ENCODE data around the gene GOLGA2. TPM values are rescaled to one million over a fixed set of nuclear protein-coding genes. Genes with fewer than 3 reads are reported as not detected.

The GOLGA2 gene
- polyA plus RNA-seq, 1 experiment: 112 TPM

DNA sequence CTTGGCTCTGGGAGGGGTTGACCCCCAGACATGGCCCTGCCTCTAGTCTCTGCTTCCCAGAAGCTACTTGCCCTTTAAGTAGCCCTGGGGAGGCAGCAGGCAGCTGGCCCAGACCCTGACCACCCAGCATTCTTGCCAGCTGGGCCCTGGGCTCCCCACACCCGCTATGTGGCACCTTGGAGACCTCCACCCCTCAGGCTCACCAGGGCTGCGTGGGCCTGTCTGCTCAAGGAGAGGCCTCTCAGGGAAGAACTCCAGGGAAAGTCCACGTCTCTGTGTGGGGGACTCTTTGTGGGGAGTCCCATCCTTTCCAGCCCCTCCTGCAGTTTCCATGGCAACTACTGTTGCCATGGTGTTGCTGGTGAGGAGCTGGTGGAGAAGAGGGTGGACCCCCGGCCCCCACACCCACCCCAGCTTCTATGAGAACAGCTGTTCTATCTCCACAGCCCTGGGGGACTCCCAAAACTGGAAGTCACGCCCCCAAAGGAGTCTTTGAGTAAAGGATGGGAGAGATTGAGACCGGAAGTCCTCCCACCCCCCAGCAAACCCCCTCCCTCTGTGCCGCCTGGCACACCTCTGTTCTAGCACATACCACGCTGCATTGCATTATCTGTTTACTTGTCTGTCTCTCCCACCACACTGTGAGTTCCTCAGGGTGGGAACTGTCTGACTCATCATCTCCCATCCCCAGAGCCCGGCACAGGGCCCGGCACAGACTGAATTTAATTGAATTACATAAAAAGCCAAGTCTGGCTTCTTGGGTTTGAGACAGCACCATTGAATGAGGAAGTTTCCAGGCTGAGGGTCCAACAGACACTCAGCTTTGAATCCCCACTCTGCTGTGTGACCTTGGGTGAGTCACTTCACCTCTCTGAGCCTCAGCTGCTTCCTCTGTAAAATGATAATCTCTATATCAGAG lies 60.1 kb downstream of the GOLGA2 start:
- peak; percentile 47 for DNase-seq (ENCODE audit: low read depth, low spot score)
- no peak overlapping the region for H3K4me3 ChIP-seq (ENCODE audit: low read depth, low read length)
- H3K9me3 ChIP-seq (ENCODE audit: control insufficient read depth, insufficient read depth, low read length): no peaks in the 10 kb centered on the region; the same call in 1 of the 2 replicates
- ChIA-PET CTCF (no interaction called here), POLR2A (interaction anchor here (1.0 to 1.7 kb wide), 2 partner anchors 9 to 60 kb away, joined by 3 to 7 read pairs; partner anchors contain the start of genes GOLGA2 and SWI5)
- TF ChIP-seq, protein P1, sequence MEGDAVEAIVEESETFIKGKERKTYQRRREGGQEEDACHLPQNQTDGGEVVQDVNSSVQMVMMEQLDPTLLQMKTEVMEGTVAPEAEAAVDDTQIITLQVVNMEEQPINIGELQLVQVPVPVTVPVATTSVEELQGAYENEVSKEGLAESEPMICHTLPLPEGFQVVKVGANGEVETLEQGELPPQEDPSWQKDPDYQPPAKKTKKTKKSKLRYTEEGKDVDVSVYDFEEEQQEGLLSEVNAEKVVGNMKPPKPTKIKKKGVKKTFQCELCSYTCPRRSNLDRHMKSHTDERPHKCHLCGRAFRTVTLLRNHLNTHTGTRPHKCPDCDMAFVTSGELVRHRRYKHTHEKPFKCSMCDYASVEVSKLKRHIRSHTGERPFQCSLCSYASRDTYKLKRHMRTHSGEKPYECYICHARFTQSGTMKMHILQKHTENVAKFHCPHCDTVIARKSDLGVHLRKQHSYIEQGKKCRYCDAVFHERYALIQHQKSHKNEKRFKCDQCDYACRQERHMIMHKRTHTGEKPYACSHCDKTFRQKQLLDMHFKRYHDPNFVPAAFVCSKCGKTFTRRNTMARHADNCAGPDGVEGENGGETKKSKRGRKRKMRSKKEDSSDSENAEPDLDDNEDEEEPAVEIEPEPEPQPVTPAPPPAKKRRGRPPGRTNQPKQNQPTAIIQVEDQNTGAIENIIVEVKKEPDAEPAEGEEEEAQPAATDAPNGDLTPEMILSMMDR (IDR thresholded peaks at IDR 0.05; ENCODE audit: low read depth, low read length): no peak
- peak overlapping the region; percentile 68 for H3K27ac ChIP-seq (ENCODE audit: low read depth, low read length)
- H3K27me3 ChIP-seq (ENCODE audit: control insufficient read depth, insufficient read depth, low read length): no peaks in the 10 kb centered on the region

DNA sequence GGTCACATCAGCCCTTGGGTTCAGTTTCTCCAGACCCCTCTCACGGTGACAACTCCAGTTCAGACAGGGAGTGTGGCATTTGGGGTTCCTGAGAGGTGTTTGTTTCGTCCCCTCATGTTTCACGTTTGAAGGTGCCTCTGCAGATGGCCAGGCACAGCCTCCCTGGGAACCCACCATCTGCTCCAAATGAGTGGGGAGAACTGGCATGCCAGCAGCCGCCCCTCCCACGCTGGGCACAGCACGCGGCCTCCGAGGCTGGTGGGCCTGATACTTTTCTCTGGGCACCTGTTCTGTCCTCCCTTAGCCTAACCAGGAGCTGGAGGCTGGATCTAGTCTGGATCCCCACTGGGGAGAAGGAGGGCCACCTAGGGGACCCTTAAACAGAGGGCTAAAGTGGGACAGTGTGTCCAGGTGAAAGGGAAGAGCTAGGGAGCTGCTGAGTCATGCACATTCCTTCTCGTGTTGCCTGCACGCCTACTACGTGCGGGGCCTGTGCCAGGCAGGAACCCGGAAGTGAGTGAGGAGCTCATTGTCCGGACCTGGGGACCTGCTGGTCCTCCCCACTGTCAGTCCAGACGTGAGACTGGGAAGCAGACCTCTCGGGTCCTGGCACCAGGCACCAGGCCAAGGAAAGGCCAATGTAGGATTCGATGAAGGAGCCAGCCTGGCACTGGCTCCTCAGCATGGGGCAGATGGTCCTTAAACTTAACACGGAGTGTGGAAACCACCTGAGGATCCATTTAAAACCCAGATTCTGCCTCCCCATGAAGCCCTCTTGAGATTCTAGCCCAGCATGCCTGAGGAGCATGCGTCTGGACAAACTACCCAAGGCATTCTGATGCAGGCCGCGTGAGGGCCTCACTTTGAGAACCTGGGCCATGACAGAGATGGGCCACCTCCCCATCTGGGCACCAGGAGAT lies 61.0 kb downstream of the GOLGA2 start:
- Histone ChIP-seq H3K4me3 (ENCODE audit: low read depth, low read length) (no peak overlapping the region), H3K9me3 (ENCODE audit: control insufficient read depth, insufficient read depth, low read length) (no peaks in the 10 kb centered on the region; the same call in 1 of the 2 replicates), H3K27ac (ENCODE audit: low read depth, low read length) (peak overlapping the region; percentile 68), H3K27me3 (ENCODE audit: control insufficient read depth, insufficient read depth, low read length) (no peaks in the 10 kb centered on the region)
- no peak for DNase-seq (ENCODE audit: low read depth, low spot score)
- CTCF ChIA-PET: no interaction called here
- TF ChIP-seq, protein P1 (IDR thresholded peaks at IDR 0.05; ENCODE audit: low read depth, low read length): no peak
- POLR2A ChIA-PET: no interaction called here

DNA sequence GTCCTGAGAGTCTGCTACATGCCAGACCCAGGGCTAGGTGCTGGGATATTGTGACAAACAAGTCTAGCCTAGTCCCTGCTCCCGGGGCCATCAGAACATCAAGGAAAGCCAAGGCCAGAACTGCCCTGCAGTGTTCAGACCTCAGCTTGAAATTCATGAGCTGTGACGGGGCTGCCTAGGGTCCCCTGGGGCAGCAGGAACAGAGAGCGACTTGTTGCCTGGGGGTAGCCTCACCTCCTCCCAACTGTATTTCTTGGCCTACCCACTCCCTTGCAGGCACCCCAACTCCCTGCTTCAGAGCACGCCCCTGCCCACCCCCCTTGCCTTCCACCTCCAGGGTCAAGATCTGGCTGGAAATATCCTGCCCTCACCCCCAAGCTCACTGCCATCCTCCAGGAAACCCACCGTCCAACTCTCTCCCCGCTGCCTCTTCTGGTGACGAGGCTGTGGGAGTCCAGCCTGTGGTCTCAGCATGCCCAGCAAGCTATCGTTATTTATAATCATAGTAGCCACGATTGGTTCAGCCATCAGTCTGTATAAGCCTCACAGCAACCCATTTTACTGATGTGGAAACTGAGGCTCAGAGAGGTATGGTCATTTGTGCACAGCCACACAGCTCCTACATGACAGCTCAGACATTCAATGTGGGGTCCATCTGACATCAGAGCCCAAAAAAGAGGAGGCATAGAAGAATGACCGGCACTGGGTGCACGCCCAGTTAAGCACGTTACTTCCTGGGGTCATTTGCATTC lies 61.9 kb downstream of the GOLGA2 start:
- POLR2A ChIA-PET: no interaction called here

DNA sequence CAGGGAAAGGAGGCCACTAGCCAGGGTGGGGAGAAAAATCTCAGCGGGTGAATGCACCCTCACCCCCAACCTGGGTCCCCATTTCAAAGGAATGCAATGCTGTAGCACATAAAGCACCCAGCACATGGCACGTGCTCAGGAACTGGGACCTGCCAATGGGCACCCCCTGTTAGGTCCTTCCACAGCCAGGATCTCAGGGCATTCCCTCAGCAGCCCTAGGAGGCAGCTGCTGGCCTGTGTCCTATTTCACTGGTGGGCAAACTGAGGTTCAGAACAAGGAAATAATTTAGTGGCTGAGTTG lies 63.9 kb downstream of the GOLGA2 start:
- H3K4me3 ChIP-seq (ENCODE audit: low read depth, low read length): no peak overlapping the region
- no peaks in the 10 kb centered on the region for H3K9me3 ChIP-seq (ENCODE audit: control insufficient read depth, insufficient read depth, low read length)
- TF ChIP-seq, protein P1 (IDR thresholded peaks at IDR 0.05; ENCODE audit: low read depth, low read length): no peak
- no peaks in the 10 kb centered on the region for H3K27me3 ChIP-seq (ENCODE audit: control insufficient read depth, insufficient read depth, low read length)
- H3K27ac ChIP-seq (ENCODE audit: low read depth, low read length): no peak overlapping the region
- ChIA-PET POLR2A (interaction anchor here (0.8 kb wide), 1 partner anchor 87 kb away, joined by 3 read pairs; no protein-coding TSS in a partner anchor), CTCF (no interaction called here)
- no peak for DNase-seq (ENCODE audit: low read depth, low spot score)

More for the DNA sequence above, 61.9 kb downstream of the GOLGA2 start:
- no peak for DNase-seq (ENCODE audit: low read depth, low spot score)
- Histone ChIP-seq H3K4me3 (ENCODE audit: low read depth, low read length) (no peak overlapping the region), H3K9me3 (ENCODE audit: control insufficient read depth, insufficient read depth, low read length) (no peaks in the 10 kb centered on the region; the same call in 1 of the 2 replicates), H3K27ac (ENCODE audit: low read depth, low read length) (no peak overlapping the region), H3K27me3 (ENCODE audit: control insufficient read depth, insufficient read depth, low read length) (no peaks in the 10 kb centered on the region)
- TF ChIP-seq, protein P1 (IDR thresholded peaks at IDR 0.05; ENCODE audit: low read depth, low read length): no peak
- CTCF ChIA-PET: interaction anchor here (0.6 kb wide), 1 partner anchor 10 kb away, joined by 4 read pairs; no protein-coding TSS in a partner anchor
